Skeletal muscle cell (primary cell): ENCODE measurements around the gene CNDP1.
"Not testable (repeated sequence)": the region's sequence is repeated elsewhere in the genome, so short reads cannot be mapped to it uniquely, and the experiment has no call there.

ENCODE experiments used
- DNase-seq: peaks from one replicate; pipeline ENCODE4 v3.0.0-alpha.2; 2010; ENCODE audit warnings: low read depth
- H3K4me3 ChIP-seq: 2 replicates; pipeline ENCODE4 v1.5.1; 2011; ENCODE audit warnings: low read depth, mild to moderate bottlenecking, control low read depth, low read length, moderate library complexity

Gene CNDP1

GRCh38 chr18:74518456-74519295 lies 15.6 kb upstream of the CNDP1 start:
- no peak for DNase-seq
- no peak overlapping the region for H3K4me3 ChIP-seq

- no peak overlapping the region for H3K4me3 ChIP-seq
- DNase-seq, result no peak
Measured at GRCh38 chr18:74519320-74520095, 14.8 kb upstream of the CNDP1 start.

- no peak overlapping the region for H3K4me3 ChIP-seq
- no peak for DNase-seq
Measured at GRCh38 chr18:74520096-74520833, 14.0 kb upstream of the CNDP1 start.

- DNase-seq, result no peak
- no peak overlapping the region for H3K4me3 ChIP-seq
Measured at GRCh38 chr18:74521068-74521725, 13.1 kb upstream of the CNDP1 start.

GRCh38 chr18:74522635-74523548 lies 11.4 kb upstream of the CNDP1 start:
- no peak overlapping the region for H3K4me3 ChIP-seq
- no peak for DNase-seq

DNA sequence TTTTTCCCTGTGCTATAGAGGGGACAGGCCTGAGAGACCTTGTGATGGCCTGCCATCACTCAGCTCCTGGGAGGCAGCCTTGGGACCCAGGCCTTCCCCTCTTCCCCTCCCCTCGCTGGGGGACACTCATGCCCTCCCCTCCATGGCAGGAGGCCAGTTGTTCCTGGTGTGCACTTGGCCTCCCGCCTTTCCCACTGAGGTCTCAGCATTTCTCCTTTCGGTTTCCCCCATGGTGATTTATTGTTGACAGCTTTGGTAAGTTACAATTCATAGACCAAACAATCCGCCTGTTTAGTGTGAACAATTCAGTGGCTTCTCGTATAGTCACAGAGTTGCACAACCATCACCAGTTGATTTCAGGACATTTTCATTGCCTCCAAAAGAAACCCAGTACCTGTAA lies 10.2 kb upstream of the CNDP1 start:
- no peak overlapping the region for H3K4me3 ChIP-seq
- no peak for DNase-seq

- not testable (repeated sequence) for H3K4me3 ChIP-seq, DNase-seq
Measured at GRCh38 chr18:74524915-74525314, 9.4 kb upstream of the CNDP1 start.

DNA sequence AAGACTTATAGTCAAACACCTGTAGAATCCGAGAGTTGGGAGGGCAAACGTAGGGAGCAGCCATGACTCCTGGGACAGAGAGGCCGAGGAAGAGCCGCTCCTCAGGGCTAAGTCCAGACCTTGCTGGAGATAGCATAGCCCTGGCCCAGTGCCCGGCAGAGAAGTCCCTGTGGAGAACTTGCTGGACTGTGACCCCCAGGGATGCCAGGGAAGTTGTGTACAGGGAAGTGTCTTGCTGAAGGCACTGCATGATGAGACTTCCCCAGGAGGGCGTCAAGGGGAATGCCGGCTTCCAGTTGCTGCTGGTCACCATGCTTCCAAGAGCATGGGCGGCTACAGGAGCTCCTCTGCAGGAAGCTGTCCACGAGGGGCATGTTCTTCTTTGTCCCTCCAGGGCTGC lies 8.6 kb upstream of the CNDP1 start:
- no peak for DNase-seq
- H3K4me3 ChIP-seq, result no peak overlapping the region

DNA sequence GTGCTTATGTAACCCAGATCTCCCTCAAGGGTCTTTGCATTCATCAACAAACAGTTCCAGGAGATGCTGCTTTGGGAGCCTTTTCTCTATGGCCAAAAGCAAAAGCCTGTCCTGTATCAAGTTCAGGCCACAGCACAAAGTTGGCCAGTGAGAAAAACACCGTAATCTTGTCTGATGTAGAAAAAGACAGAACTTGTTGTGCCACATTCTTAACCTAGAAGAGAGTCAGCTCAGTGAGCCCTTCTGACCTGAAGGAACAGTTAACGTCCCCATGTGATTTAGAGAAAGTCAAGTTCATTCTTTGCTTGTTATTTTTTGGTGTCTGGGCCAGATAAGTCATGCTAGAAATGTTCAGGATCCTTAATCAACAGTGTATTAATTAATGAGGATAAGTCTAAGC lies 7.8 kb upstream of the CNDP1 start:
- DNase-seq, result no peak
- H3K4me3 ChIP-seq, result no peak overlapping the region

DNA sequence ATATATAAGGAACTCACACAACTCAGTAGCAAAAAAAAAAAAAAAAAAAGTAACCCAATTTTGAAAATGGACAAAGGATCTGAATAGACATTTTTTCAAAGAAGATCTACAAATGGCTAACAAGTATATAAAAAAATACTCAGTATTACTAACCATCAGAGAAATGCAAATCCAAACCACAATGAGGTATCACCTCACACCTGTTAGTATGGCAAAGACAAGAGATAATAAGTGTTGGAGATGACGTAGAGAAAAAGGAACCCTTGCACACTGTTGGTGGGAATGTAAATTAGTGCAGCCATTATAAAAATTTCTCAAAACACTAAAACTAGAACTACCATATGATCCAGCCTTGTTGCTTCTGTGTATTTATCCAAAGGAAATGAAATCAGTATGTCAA lies 5.8 kb upstream of the CNDP1 start:
- no peak overlapping the region for H3K4me3 ChIP-seq
- no peak for DNase-seq

GRCh38 chr18:74528913-74529312 lies 5.4 kb upstream of the CNDP1 start:
- H3K4me3 ChIP-seq, result no peak overlapping the region
- DNase-seq, result no peak

GRCh38 chr18:74529378-74529777 lies 4.9 kb upstream of the CNDP1 start:
- H3K4me3 ChIP-seq, result no peak overlapping the region
- DNase-seq, result no peak

- H3K4me3 ChIP-seq, result no peak overlapping the region
- no peak for DNase-seq
Measured at GRCh38 chr18:74529811-74530583, 4.3 kb upstream of the CNDP1 start.

DNA sequence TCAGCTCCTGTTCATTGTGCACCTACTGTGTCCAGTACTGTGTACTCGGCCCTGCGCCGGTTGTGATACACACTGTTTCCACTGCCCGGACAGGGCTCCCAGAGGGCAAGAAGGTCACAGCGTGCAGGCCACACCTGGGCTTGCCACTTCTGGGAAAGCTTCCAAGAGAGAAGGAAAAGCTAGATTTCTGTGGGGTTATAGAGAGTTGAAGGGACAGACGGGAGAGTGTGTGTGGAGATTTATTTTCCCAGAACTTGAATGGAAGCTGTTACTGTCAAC lies 3.8 kb upstream of the CNDP1 start:
- no peak for DNase-seq
- no peak overlapping the region for H3K4me3 ChIP-seq

DNA sequence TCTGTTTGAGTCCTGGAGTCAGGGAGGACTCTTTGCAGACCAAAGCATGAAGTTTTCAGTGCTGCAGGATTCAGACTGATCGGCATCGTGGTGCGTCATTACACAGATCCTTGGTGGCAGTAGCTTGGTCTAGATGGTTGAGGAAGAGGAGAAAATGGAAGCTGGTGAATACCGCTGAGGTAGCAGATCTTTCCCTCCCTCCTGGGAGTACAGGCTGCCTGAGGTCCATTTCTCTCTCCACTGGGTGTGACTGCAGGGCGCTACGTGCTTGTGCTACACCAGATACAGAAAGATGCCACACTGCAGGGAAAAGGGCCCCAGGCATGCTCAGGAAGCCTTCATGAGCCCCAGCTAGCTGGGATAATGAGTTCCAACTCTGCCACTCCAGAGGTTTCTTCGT lies 3.3 kb upstream of the CNDP1 start:
- no peak for DNase-seq
- no peak overlapping the region for H3K4me3 ChIP-seq

GRCh38 chr18:74532511-74533025 lies 1.7 kb upstream of the CNDP1 start:
- DNase-seq, result no peak
- no peak overlapping the region for H3K4me3 ChIP-seq

DNA sequence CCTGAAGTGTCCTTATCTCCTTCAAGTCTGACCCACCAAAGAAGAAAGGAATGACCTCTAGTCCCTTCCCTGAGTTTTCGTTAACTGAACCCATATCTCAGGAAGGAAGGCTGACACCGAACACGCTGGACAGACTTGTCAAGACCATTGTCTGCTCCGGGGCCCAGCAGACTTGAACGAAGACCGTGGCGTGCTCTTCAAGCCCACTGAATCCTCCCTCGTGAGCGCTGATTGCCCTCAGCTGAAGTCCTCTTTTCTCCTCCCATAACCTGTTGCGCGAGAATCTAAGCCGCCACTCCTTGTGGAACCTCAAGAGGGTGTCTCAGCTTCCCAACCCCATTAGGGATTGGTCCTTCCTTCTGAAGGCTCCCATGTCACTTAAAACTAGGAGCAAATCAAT lies 634 bp upstream of the CNDP1 start:
- no peak overlapping the region for H3K4me3 ChIP-seq
- DNase-seq, result no peak

- no peak overlapping the region for H3K4me3 ChIP-seq
- DNase-seq, result no peak
Measured at GRCh38 chr18:74534981-74535649, 815 bp downstream of the CNDP1 start.
